IPS-20b (cell line): ENCODE results near the gene STX8.

Experiments
- H3K27ac ChIP-seq: one replicate; pipeline ENCODE4 v1.5.1; 2013; ENCODE audit warnings: low read length
- H3K27me3 ChIP-seq: 2 replicates; pipeline ENCODE4 v1.6.1; 2013; ENCODE audit warnings: mild to moderate bottlenecking, low read length, inconsistent platforms; ENCODE audit not compliant: insufficient read depth
- H3K36me3 ChIP-seq: 2 replicates; pipeline ENCODE4 v1.6.1; 2013; ENCODE audit warnings: low read depth, mild to moderate bottlenecking, inconsistent platforms, low read length, moderate library complexity; ENCODE audit not compliant: insufficient read depth
- H3K4me1 ChIP-seq: 2 replicates; pipeline ENCODE4 v1.6.1; 2013; ENCODE audit warnings: mild to moderate bottlenecking, control low read depth, inconsistent platforms, low read length, moderate library complexity; ENCODE audit not compliant: insufficient read depth
- H3K4me3 ChIP-seq: 2 replicates; pipeline ENCODE4 v1.5.1; 2013; ENCODE audit warnings: mild to moderate bottlenecking, low read length, inconsistent platforms
- H3K9ac ChIP-seq: 2 replicates; pipeline ENCODE4 v1.6.1; 2013; ENCODE audit warnings: low read depth, mild to moderate bottlenecking, inconsistent platforms, low read length, moderate library complexity
- H3K9me3 ChIP-seq: 2 replicates; pipeline ENCODE4 v1.6.1; 2013; ENCODE audit warnings: mild to moderate bottlenecking, low read depth, low read length, inconsistent platforms; ENCODE audit not compliant: insufficient read depth

The STX8 gene

GRCh38 chr17:9251273-9251672 is 324.3 kb downstream of the STX8 start:
- H3K9me3 ChIP-seq = no peaks in the 10 kb centered on the region
- H3K27ac ChIP-seq = no peak overlapping the region
- H3K4me1 ChIP-seq = no peaks in the 10 kb centered on the region
- H3K27me3 ChIP-seq = no peaks in the 10 kb centered on the region
- no peaks in the 10 kb centered on the region for H3K36me3 ChIP-seq
- no peak overlapping the region for H3K9ac ChIP-seq
- H3K4me3 ChIP-seq = no peak overlapping the region

- no peaks in the 10 kb centered on the region for H3K36me3 ChIP-seq
- H3K9ac ChIP-seq = no peak overlapping the region
- no peak overlapping the region for H3K27ac ChIP-seq
- no peaks in the 10 kb centered on the region for H3K9me3 ChIP-seq
- no peak overlapping the region for H3K4me3 ChIP-seq
- no peaks in the 10 kb centered on the region for H3K27me3 ChIP-seq
- H3K4me1 ChIP-seq = no peaks in the 10 kb centered on the region
Observed at GRCh38 chr17:9249245-9249953, 326.2 kb downstream of the STX8 start.

DNA sequence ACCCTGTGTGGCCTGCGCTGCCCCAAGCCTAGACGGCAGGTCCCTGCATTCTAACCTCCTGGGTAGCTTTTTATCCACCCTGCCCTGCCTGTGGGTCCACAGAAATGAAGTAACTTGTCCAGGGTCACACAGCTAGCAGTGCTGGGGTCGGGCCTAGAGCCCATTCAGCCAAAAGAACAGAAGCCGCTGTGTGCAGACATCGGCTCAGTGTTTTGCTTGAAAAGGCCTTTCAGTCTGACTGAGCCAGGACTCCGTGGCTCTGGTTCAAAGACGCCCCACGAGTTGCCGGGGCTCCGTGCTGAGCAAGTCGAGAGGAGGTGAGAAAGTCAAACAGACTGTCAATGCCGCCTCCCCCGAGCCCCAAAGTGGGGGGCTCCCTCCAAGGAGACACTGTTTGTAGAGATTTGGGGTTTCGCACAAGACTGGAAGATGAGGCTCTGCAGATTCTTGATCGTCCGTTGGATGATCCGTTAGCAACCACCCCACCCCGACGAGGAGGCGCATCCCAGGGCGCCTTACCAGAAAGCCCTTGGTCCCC is 328.1 kb downstream of the STX8 start:
- Histone ChIP-seq H3K9ac (no peak overlapping the region; the same call in 1 of the 2 replicates), H3K4me3 (no peak overlapping the region), H3K36me3 (no peaks in the 10 kb centered on the region), H3K27ac (no peak overlapping the region), H3K9me3 (no peaks in the 10 kb centered on the region), H3K4me1 (no peaks in the 10 kb centered on the region; the same call in 1 of the 2 replicates), H3K27me3 (no peaks in the 10 kb centered on the region)

DNA sequence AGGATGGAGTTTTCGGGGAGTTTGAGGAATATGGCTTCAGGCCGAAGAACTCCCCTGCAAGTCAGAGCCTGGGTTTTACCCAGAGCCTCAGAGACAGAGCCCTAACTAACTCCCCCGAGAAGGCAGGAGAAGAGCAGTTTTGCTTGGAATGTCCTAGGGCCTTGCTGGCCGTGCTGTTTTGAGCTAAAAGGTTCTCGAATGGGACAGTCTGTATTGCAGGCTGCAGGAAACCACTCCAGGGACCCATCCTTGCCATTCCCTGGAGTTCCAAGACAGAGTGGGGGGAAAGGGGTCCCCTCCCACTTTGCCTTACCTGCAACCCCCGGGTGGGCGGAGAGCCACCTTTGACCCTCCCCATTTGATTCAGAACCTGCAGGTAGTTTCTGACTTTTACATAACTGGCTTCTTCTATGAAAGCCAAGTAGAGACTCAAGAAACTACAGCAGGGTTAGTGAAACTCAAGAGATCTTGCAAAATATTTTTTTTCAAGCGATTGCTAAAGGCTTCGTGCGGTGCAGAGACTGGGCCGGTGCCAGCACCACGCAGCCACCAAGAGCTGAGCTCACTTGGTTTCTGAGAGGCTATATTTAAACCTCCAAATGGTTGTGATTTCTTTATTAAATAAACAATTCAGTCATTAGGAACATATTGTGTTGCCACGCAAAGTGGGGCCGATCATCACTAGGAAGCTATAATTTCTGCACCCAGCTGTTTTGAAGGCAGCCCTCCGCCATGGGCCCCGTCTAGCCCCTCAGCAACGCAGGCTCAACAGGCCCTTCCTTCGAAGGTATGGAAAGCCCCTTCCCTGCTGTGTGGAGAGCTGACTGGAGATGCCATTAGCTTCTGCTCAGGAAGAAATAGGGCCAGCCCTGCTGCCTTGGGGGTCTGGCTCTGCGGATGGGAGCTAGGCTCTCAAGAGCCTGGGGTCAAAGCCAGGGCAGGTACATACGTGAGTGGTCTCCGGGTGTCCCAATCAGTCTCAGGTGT is 331.3 kb downstream of the STX8 start:
- Histone ChIP-seq H3K27ac (no peak overlapping the region), H3K27me3 (peaks cover 3% of the 10 kb centered on the region), H3K4me3 (no peak overlapping the region), H3K9ac (no peak overlapping the region), H3K4me1 (peaks cover 2% of the 10 kb centered on the region), H3K36me3 (no peaks in the 10 kb centered on the region), H3K9me3 (no peaks in the 10 kb centered on the region)

DNA sequence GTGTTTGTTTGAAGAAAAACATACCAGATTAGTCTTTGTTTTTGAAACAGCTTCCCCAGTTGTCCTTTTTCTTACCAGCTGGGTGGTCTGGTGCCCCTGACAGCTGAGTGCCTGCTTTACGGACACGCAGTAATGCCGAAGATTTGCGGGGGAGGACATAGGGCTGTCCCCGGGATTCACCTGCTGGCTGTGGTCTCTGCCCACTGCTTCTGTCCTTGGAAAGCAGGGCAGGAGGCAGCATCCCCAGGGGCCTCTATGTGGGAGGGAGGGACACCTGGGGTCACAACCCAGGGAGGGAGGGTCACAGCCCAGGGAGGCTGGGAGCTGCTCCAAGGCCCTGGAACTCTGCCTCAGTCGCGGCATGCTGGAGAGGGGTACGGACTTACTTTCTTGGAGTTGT is 332.6 kb downstream of the STX8 start:
- Histone ChIP-seq H3K27me3 (peaks cover 17% of the 10 kb centered on the region), H3K4me1 (peaks cover 5% of the 10 kb centered on the region), H3K9me3 (no peaks in the 10 kb centered on the region), H3K36me3 (no peaks in the 10 kb centered on the region), H3K27ac (no peak overlapping the region), H3K9ac (no peak overlapping the region), H3K4me3 (no peak overlapping the region)

- no peak overlapping the region for H3K4me3 ChIP-seq
- no peak overlapping the region for H3K9ac ChIP-seq
- no peaks in the 10 kb centered on the region for H3K36me3 ChIP-seq
- no peak overlapping the region for H3K27ac ChIP-seq
- peaks cover 5% of the 10 kb centered on the region for H3K4me1 ChIP-seq
- H3K9me3 ChIP-seq = no peaks in the 10 kb centered on the region
- H3K27me3 ChIP-seq = peaks cover 20% of the 10 kb centered on the region
Observed at GRCh38 chr17:9242497-9242881, 333.1 kb downstream of the STX8 start.

GRCh38 chr17:9241774-9242496 is 333.7 kb downstream of the STX8 start:
- H3K27me3 ChIP-seq = peaks cover 20% of the 10 kb centered on the region

DNA sequence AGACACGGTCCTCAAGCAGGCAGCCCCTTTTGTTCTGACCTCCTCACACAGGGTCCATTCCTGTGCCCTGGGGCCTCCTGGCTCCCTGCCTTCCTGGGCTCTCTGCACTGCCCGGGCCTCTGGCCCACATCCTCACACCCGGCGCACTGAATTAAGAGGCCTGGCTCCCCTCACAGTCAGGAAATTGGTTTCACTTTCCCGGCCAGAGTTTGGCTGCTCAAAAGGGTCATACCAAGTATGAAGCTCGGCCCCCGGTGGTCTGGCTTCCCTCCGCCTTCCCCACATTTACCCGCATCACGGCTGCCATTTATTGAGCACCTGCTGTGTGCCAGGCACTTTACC is 334.3 kb downstream of the STX8 start:
- Histone ChIP-seq H3K4me1 (peaks cover 5% of the 10 kb centered on the region), H3K9ac (no peak overlapping the region), H3K27ac (no peak overlapping the region), H3K4me3 (no peak overlapping the region), H3K9me3 (no peaks in the 10 kb centered on the region), H3K27me3 (peaks cover 20% of the 10 kb centered on the region), H3K36me3 (no peaks in the 10 kb centered on the region)

More at GRCh38 chr17:9241774-9242496, 333.7 kb downstream of the STX8 start:
- H3K27ac ChIP-seq = no peak overlapping the region
- H3K36me3 ChIP-seq = no peaks in the 10 kb centered on the region
- H3K4me1 ChIP-seq = peaks cover 5% of the 10 kb centered on the region
- H3K9ac ChIP-seq = no peak overlapping the region
- H3K9me3 ChIP-seq = no peaks in the 10 kb centered on the region
- no peak overlapping the region for H3K4me3 ChIP-seq

DNA sequence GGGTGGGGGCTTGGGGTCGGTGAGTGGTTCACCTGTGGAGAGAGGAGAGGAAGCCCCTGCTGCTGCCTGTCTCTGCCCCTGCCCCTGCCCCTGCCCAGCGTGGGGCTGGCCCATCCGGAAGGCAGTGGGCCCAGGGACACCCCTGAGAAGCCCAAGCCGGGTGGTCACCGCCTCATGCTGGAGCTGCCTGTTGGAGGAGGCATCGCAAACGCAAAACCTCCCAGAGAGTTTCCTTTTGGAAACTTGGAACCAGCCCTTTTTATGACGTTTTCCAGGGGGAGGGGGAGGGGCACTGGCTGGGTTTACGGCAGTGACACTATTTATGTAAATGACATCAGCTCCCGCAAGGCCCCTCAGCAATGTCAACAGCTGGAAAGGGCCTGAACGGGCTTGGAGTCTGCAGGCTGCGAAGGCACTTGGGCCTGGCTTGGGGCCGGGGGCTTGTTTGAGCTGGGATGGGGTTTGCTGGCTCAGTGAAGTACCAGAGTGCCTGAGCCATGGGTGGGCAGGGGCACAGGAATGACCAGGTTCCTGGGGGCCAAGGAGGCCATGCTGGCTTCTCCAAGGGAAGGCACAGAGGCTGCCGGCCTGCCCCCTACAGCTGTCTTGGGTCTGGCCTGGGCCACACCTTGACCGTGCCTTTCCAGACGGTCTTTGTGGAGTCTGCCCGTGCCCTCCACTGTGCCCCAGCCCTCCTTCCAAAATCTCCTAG is 334.8 kb downstream of the STX8 start:
- Histone ChIP-seq H3K9ac (no peak overlapping the region), H3K4me3 (peak overlapping the region; percentile 57; the same call in 1 of the 2 replicates), H3K27ac (no peak overlapping the region), H3K36me3 (no peaks in the 10 kb centered on the region), H3K9me3 (no peaks in the 10 kb centered on the region), H3K27me3 (peaks cover 20% of the 10 kb centered on the region), H3K4me1 (peaks cover 5% of the 10 kb centered on the region)

- H3K27me3 ChIP-seq = peaks cover 20% of the 10 kb centered on the region
- peaks cover 5% of the 10 kb centered on the region for H3K4me1 ChIP-seq
- no peaks in the 10 kb centered on the region for H3K9me3 ChIP-seq
- no peak overlapping the region for H3K27ac ChIP-seq
- H3K9ac ChIP-seq = peak overlapping the region; percentile 61; the same call in 1 of the 2 replicates
- H3K36me3 ChIP-seq = no peaks in the 10 kb centered on the region
- peak overlapping the region; percentile 67; the same call in 1 of the 2 replicates for H3K4me3 ChIP-seq
Observed at GRCh38 chr17:9239793-9240658, 335.6 kb downstream of the STX8 start.
